ENCODE data around the gene PISD.

Gene PISD

GRCh38 chr22:31652088-31652487 is 9.9 kb downstream of the PISD start:
- DNase-seq = no peak

- no peak for DNase-seq
Observed at GRCh38 chr22:31651664-31652063, 10.4 kb downstream of the PISD start.

- DNase-seq = no peak
Observed at GRCh38 chr22:31650391-31650790, 11.6 kb downstream of the PISD start.

GRCh38 chr22:31647523-31648320 is 14.3 kb downstream of the PISD start:
- DNase-seq = no peak

- no peak for DNase-seq
Observed at GRCh38 chr22:31647066-31647465, 14.9 kb downstream of the PISD start.

- no peak for DNase-seq
Observed at GRCh38 chr22:31646186-31647019, 15.6 kb downstream of the PISD start.

- no peak for DNase-seq
Observed at GRCh38 chr22:31639436-31640039, 22.5 kb downstream of the PISD start.

- DNase-seq = no peak
Observed at GRCh38 chr22:31637891-31638618, 24.0 kb downstream of the PISD start.

GRCh38 chr22:31637447-31637890 is 24.5 kb downstream of the PISD start:
- no peak for DNase-seq

GRCh38 chr22:31635638-31636306 is 26.2 kb downstream of the PISD start:
- DNase-seq = no peak

GRCh38 chr22:31631436-31631835 is 30.6 kb downstream of the PISD start:
- DNase-seq = no peak

GRCh38 chr22:31630331-31631329 is 31.4 kb downstream of the PISD start:
- no peak for DNase-seq

GRCh38 chr22:31629741-31630184 is 32.3 kb downstream of the PISD start:
- DNase-seq = no peak

- DNase-seq = no peak
Observed at GRCh38 chr22:31628969-31629708, 32.9 kb downstream of the PISD start.

- DNase-seq = no peak
Observed at GRCh38 chr22:31628362-31628761, 33.7 kb downstream of the PISD start.

- DNase-seq = no peak
Observed at GRCh38 chr22:31627223-31627731, 34.7 kb downstream of the PISD start.

GRCh38 chr22:31626427-31627150 is 35.4 kb downstream of the PISD start:
- no peak for DNase-seq

GRCh38 chr22:31625661-31626426 is 36.2 kb downstream of the PISD start:
- no peak for DNase-seq
